GM18498 (cell line): ENCODE data around the gene SHISA9.

Source experiments
- ATAC-seq: cut with Tn5 transposase; IDR thresholded peaks from one replicate; pipeline ENCODE4 v1.9.1; 2021; ENCODE audit warnings: mild to moderate bottlenecking, moderate library complexity; ENCODE audit not compliant: unreplicated experiment

The SHISA9 gene

GRCh38 chr16:12942861-12943260 is 41.5 kb downstream of the SHISA9 start:
- ATAC-seq = no peak

- no peak for ATAC-seq
Observed at GRCh38 chr16:12944300-12944699, 42.9 kb downstream of the SHISA9 start.

GRCh38 chr16:12951392-12951791 is 50.0 kb downstream of the SHISA9 start:
- no peak for ATAC-seq

GRCh38 chr16:12951976-12952375 is 50.6 kb downstream of the SHISA9 start:
- no peak for ATAC-seq

GRCh38 chr16:12958366-12958765 is 57.0 kb downstream of the SHISA9 start:
- ATAC-seq = no peak

- no peak for ATAC-seq
Observed at GRCh38 chr16:12959072-12959471, 57.7 kb downstream of the SHISA9 start.

- no peak for ATAC-seq
Observed at GRCh38 chr16:12961626-12962025, 60.2 kb downstream of the SHISA9 start.

- ATAC-seq = no peak
Observed at GRCh38 chr16:12964461-12964860, 63.1 kb downstream of the SHISA9 start.

GRCh38 chr16:12965274-12965804 is 63.9 kb downstream of the SHISA9 start:
- no peak for ATAC-seq

- no peak for ATAC-seq
Observed at GRCh38 chr16:12971241-12971640, 69.8 kb downstream of the SHISA9 start.

- no peak for ATAC-seq
Observed at GRCh38 chr16:12972246-12972645, 70.8 kb downstream of the SHISA9 start.

GRCh38 chr16:12975766-12976165 is 74.4 kb downstream of the SHISA9 start:
- ATAC-seq = no peak

- ATAC-seq = no peak
Observed at GRCh38 chr16:12976496-12976895, 75.1 kb downstream of the SHISA9 start.

GRCh38 chr16:12976936-12977335 is 75.5 kb downstream of the SHISA9 start:
- no peak for ATAC-seq

GRCh38 chr16:12985516-12985915 is 84.1 kb downstream of the SHISA9 start:
- ATAC-seq = no peak

- no peak for ATAC-seq
Observed at GRCh38 chr16:12988071-12988470, 86.7 kb downstream of the SHISA9 start.

- ATAC-seq = no peak
Observed at GRCh38 chr16:12992066-12992465, 90.7 kb downstream of the SHISA9 start.

- ATAC-seq = no peak
Observed at GRCh38 chr16:12994402-12994801, 93.0 kb downstream of the SHISA9 start.

GRCh38 chr16:12995721-12996372 is 94.4 kb downstream of the SHISA9 start:
- no peak for ATAC-seq

- ATAC-seq = no peak
Observed at GRCh38 chr16:12998361-12999085, 97.1 kb downstream of the SHISA9 start.

- no peak for ATAC-seq
Observed at GRCh38 chr16:12999368-12999767, 98.0 kb downstream of the SHISA9 start.

- ATAC-seq = no peak
Observed at GRCh38 chr16:13005721-13006247, 104.4 kb downstream of the SHISA9 start.
